GM12891 (cell line): Measurements from ENCODE around the gene PPP2R1A.
"Not testable (repeated sequence)": the region's sequence is repeated elsewhere in the genome, so short reads cannot be mapped to it uniquely, and the experiment has no call there.

ENCODE experiments used
- DNase-seq: peaks from one replicate; pipeline ENCODE4 v3.0.0; 2011; ENCODE audit warnings: low spot score; ENCODE audit not compliant: insufficient read length
- FAIRE-seq: peaks from 2 replicates; lab custom pipeline; 2011; peaks lifted over from hg19 to GRCh38; lab: Jason Lieb, UNC
- PAX5 ChIP-seq: IDR thresholded peaks from 2 replicates; pipeline ENCODE4 v1.6.1; 2011; ENCODE audit warnings: low read length, moderate library complexity, mild to moderate bottlenecking; ENCODE audit not compliant: insufficient read depth, severe bottlenecking
- POLR2A ChIP-seq: IDR thresholded peaks from 2 replicates; pipeline ENCODE4 v1.6.1; 2011; ENCODE audit warnings: low read depth, low read length, control low read depth
- POLR2AphosphoS5 ChIP-seq: IDR thresholded peaks from 2 replicates; pipeline ENCODE4 v1.6.1; 2011; ENCODE audit warnings: low read depth, low read length, control low read depth
- POU2F2 ChIP-seq: IDR thresholded peaks from 2 replicates; pipeline ENCODE4 v1.6.1; 2011; ENCODE audit warnings: low read depth, mild to moderate bottlenecking, control low read depth, low read length, moderate library complexity
- SPI1 ChIP-seq: IDR thresholded peaks from 2 replicates; pipeline ENCODE4 v1.6.1; 2011; ENCODE audit warnings: low read depth, low read length, control low read depth
- TAF1 ChIP-seq: IDR thresholded peaks from 2 replicates; pipeline ENCODE4 v1.6.1; 2011; ENCODE audit warnings: low read depth, low read length, control low read depth

The PPP2R1A gene

DNA sequence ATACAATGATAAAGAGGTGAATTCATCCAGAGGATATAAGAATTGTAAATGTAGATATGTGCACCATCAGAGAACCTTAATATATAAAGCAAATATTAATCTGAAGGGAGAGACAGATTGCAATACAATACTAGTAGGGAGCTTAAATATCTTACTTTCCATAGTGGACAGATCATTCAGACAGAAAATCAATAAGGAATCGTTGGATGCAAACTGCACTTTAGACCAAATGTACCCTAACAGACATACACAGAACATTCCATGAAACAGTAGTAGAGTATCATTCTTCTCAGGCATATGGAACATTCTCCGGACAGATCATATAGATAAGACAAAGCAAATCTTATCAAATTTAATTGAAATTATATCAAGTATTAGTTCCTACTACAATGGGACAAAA is 44.6 kb downstream of the PPP2R1A start:
- no peak for TF ChIP-seq POU2F2
- no peak for TF ChIP-seq PAX5
- TF ChIP-seq SPI1: no peak
- TF ChIP-seq POLR2A: no peak
- no peak for TF ChIP-seq POLR2AphosphoS5
- TF ChIP-seq TAF1: no peak
- no peak for FAIRE-seq

DNA sequence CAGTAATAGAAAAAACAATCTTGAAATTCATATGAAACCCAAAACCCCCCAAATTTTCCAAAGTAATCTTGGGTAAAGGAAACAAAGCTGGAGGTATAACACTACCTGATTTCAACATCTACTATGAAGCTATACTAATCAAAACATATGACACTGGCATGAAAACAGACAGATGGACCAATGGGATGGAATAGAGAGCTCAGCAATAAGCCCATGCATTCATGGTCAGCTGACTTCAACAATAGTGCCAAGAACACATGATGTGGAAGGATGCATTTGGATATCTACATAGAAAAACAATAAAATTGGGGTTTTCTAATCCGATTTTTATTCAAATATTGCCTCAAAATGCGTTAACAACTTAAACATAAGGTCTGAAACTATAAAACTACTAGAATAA is 47.3 kb downstream of the PPP2R1A start:
- FAIRE-seq: no peak
- no peak for TF ChIP-seq POU2F2
- TF ChIP-seq SPI1: no peak
- TF ChIP-seq POLR2AphosphoS5: no peak
- no peak for TF ChIP-seq POLR2A
- no peak for TF ChIP-seq PAX5
- no peak for TF ChIP-seq TAF1
- no peak for DNase-seq

More for the DNA sequence above, 44.6 kb downstream of the PPP2R1A start:
- DNase-seq: no peak

DNA sequence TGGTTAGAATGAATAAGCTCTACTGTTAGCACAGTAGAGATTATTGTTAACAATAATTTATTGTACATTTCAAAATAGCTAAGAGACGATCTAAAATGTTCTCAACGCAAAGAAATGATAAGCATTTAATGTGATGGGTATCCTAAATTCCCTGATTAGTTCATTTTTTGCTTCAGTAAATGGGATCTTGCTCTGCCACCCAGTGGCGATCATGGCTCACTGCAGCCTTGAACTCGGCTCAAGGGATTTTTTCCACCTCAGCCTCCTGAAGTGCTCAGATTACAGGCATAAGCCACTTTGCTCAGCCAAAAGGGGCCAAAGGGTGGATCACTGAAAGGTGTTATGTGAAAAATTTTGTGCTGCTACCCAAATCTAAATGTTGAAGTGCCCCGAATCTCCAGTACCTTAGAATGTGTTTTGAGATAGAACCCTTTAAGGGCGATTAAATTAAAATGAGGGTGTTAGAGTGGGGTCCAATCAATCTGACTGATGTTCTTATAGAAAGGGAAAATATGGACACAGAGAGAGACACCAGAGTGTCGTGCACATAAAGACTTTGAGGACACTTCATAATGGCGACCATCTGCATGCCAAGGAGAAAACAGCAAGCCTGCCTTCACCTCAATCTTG is 48.0 kb downstream of the PPP2R1A start:
- FAIRE-seq (peak; percentile 79), DNase-seq (no peak)
- TF ChIP-seq TAF1 (no peak), POU2F2 (no peak), POLR2A (no peak), POLR2AphosphoS5 (no peak), PAX5 (no peak), SPI1 (no peak)

DNA sequence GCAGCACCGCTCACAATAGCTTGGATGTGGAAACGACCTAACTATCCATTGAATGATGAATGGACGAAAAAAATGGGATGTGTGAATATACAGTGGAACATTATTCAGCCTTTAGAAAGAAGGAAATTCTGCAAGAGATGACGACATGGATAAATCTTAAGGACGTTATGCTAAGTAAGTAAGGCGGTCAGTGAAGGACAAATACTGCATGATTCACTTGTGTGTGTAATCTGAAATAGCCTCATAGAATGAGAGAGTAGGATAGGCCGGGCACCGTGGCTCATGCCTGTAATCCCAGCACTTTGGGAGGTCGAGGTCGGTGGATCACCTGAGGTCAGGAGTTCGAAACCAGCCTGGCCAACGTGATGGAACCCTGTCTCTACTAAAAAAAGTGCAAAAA is 54.2 kb downstream of the PPP2R1A start:
- FAIRE-seq (no peak), DNase-seq (no peak)
- TF ChIP-seq SPI1 (no peak), TAF1 (no peak), POLR2AphosphoS5 (no peak), PAX5 (no peak), POLR2A (no peak), POU2F2 (no peak)

DNA sequence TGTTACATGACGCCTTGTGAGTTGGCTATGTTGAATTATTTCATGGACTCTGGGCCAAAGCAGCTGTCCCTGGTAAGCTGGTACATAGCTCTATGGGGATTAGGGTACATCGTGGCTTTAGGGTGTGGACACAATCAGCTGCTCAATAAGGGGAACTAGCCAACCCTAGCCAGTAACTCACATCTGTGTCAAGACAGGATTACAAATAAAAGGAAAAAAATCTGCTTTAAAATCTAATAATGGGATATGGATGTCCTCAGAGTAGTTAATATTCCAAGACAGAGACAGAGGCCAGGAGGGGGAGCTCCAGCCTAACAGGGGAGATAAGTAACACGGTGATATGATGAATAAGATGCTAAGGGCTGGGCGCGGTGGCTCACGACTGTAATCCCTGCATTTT is 58.4 kb downstream of the PPP2R1A start:
- FAIRE-seq (no peak), DNase-seq (no peak)
- TF ChIP-seq POLR2A (no peak), PAX5 (no peak), SPI1 (no peak), POU2F2 (no peak), POLR2AphosphoS5 (no peak), TAF1 (no peak)

GRCh38 chr19:52258426-52258825 is 68.6 kb downstream of the PPP2R1A start:
- no peak for TF ChIP-seq SPI1
- no peak for TF ChIP-seq PAX5
- TF ChIP-seq POLR2AphosphoS5: no peak
- no peak for TF ChIP-seq POU2F2
- TF ChIP-seq POLR2A: no peak
- no peak for TF ChIP-seq TAF1
- FAIRE-seq: no peak
- DNase-seq: no peak

- FAIRE-seq: not testable (repeated sequence)
Measured at GRCh38 chr19:52265556-52265955, 75.7 kb downstream of the PPP2R1A start.

GRCh38 chr19:52269338-52270261 is 79.7 kb downstream of the PPP2R1A start, which contains the start of gene ZNF766:
ZNF766 (plus strand) TSS chr19:52269587; CDS start chr19:52269614, 27 bp downstream.
- FAIRE-seq: peak; percentile 96
- DNase-seq: peak; percentile 90
- TF ChIP-seq SPI1 (peak; percentile 81), PAX5 (no peak), TAF1 (peak; percentile 87), POLR2A (peak; percentile 85), POLR2AphosphoS5 (peak; percentile 76), POU2F2 (no peak)

More at GRCh38 chr19:52265556-52265955, 75.7 kb downstream of the PPP2R1A start:
- not testable (repeated sequence) for DNase-seq

DNA sequence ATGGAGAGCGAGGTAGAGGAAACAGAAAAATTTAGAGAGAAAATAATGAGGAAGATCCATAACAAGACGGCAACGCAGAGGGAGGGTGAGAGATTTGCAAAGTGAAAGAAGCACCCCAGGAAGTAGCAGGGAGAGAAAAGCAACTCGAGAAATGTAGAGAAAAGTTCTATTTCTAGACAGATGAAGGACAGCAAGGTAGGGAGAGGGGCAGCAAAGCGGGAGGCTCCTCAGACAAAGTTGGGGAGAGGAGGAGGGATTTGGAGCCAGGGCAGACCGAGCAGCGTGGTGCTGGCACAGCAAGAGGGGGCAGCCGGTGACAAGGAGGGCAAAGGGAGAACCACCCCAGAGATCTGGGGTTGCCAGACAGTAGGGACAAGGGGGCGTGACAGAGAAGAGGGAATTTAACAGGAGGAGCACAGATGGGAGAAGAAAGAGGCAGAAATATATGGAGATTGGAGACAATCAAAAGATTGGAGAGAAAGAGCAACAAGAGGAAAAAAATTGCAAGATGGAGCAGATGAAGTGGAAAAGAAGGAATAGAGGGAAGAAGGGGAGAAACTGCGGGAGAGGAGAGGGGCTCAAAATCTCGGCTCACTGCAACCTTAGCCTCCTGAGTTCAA is 80.5 kb downstream of the PPP2R1A start:
- TF ChIP-seq POLR2AphosphoS5 (no peak), PAX5 (no peak), SPI1 (no peak), POLR2A (no peak), POU2F2 (no peak), TAF1 (no peak)
- FAIRE-seq (no peak), DNase-seq (peak; percentile 13)

- DNase-seq (no peak), FAIRE-seq (no peak)
- no peak for TF ChIP-seq TAF1
Measured at GRCh38 chr19:52273301-52273700, 83.4 kb downstream of the PPP2R1A start.

GRCh38 chr19:52274191-52274590 is 84.3 kb downstream of the PPP2R1A start:
- DNase-seq (no peak), FAIRE-seq (peak; percentile 48)
- TF ChIP-seq SPI1: no peak
- TF ChIP-seq POLR2A: 0 out of 2 replicates have a peak, but pooled peaks have one; percentile 17
